HepG2 (cell line): ENCODE results near the gene CXCL9. TPM values are rescaled to one million over a fixed set of nuclear protein-coding genes. Genes with fewer than 3 reads are reported as not detected.

Experiments used
- ATAC-seq: fragments of 200-7000 bp; cut with Tn5 transposase; 3 replicates; pipeline ENCODE4 v1.9.1; 2020; ENCODE audit warnings: mild to moderate bottlenecking, moderate library complexity
- BruUV-seq: library from RNA; stranded (reverse); fragments of 400-500 nt; replicated peaks from 2 replicates; lab custom pipeline; 2021; lab: Mats Ljungman, UMichigan
- CTCF ChIA-PET: fragments of 300-600 bp; formaldehyde crosslinking; extraction: SDS; loops from one replicate; lab custom pipeline; 2021; ENCODE audit warnings: low total read pairs, inconsistent platforms, low intra/inter-chr PET ratio; lab: Yijun Ruan, JAX
- POLR2A ChIA-PET: fragments of 350-600 bp; sonication (Branson Sonifier 250); formaldehyde crosslinking; loops from one replicate; lab custom pipeline; 2020; ENCODE audit warnings: antibody characterized with exemption, inconsistent platforms; lab: Yijun Ruan, JAX
- DNase-seq: peaks from one replicate; pipeline ENCODE4 v3.0.0-alpha.2; 2015; ENCODE audit warnings: low spot score
- FAIRE-seq: peaks from 3 replicates; lab custom pipeline; 2011; peaks lifted over from hg19 to GRCh38; lab: Jason Lieb, UNC
- H2AFZ ChIP-seq: one replicate; pipeline ENCODE4 v1.6.1; 2011; ENCODE audit warnings: low read length, inconsistent platforms
- H3K27ac ChIP-seq: fragments of 300-600 bp; 3 replicates; pipeline ENCODE4 v1.8.0; 2011; ENCODE audit warnings: mixed run types, mild to moderate bottlenecking, mixed read lengths, low read length, inconsistent platforms; ENCODE audit not compliant: insufficient read depth; ENCODE audit errors: extremely low read length
- H3K27me3 ChIP-seq, 2 experiments: fragments of 200-600 bp in 1 of 2; 2 replicates in 1 of 2; 3 replicates in 1 of 2; pipeline versions ENCODE4 v1.6.0 to v1.8.0; 2011; ENCODE audit warnings: low read length in 2 of 2, mild to moderate bottlenecking in 2 of 2, moderate library complexity in 2 of 2, inconsistent platforms in 1 of 2; ENCODE audit not compliant: insufficient read depth in 2 of 2, control insufficient read depth in 1 of 2
- H3K36me3 ChIP-seq, 2 experiments: fragments of 200-600 bp in 1 of 2; replicated peaks in 1 of 2; 2 replicates in 1 of 2; 3 replicates in 1 of 2; pipeline versions ENCODE4 v1.5.1 to v1.8.0; 2011; ENCODE audit warnings: low read length in 2 of 2, inconsistent platforms in 1 of 2; ENCODE audit not compliant: insufficient read depth in 2 of 2, control insufficient read depth in 1 of 2
- H3K4me1 ChIP-seq: 2 replicates; pipeline ENCODE4 v1.5.1; 2012; ENCODE audit warnings: low read length, inconsistent platforms; ENCODE audit not compliant: insufficient read depth
- H3K4me2 ChIP-seq: 2 replicates; pipeline ENCODE4 v1.6.0; 2011; ENCODE audit warnings: low read depth, low read length, inconsistent platforms
- H3K4me3 ChIP-seq, 3 experiments: fragments of 200-600 bp in 1 of 3; sonication (generic), shearing (Covaris generic) in 1 of 3; replicated peaks in 1 of 3; 2 replicates each; pipeline ENCODE4 v1.5.1; 2011 to 2016; ENCODE audit warnings: low read length in 3 of 3, inconsistent platforms in 2 of 3, low read depth in 2 of 3, mild to moderate bottlenecking in 2 of 3, control low read depth in 1 of 3, mixed read lengths in 1 of 3; ENCODE audit not compliant: insufficient read depth in 1 of 3
- H3K79me2 ChIP-seq: one replicate; pipeline ENCODE4 v1.6.1; 2011; ENCODE audit warnings: low read length, inconsistent platforms; ENCODE audit not compliant: insufficient read depth
- H3K9ac ChIP-seq: 2 replicates; pipeline ENCODE4 v1.6.0; 2011; ENCODE audit warnings: mild to moderate bottlenecking, low read depth, low read length, inconsistent platforms; ENCODE audit not compliant: insufficient read depth
- H3K9me3 ChIP-seq: 2 replicates; pipeline ENCODE4 v1.5.1; 2012; ENCODE audit warnings: mild to moderate bottlenecking, low read length
- H4K20me1 ChIP-seq: 2 replicates; pipeline ENCODE4 v1.6.0; 2011; ENCODE audit warnings: inconsistent platforms, mild to moderate bottlenecking, low read length, moderate library complexity; ENCODE audit not compliant: insufficient read depth
- ATRX ChIP-seq: sonication (generic); formaldehyde crosslinking; IDR thresholded peaks from 2 replicates; pipeline ENCODE4 v1.4.0; 2020; ENCODE audit warnings: missing genetic modification reagents, borderline replicate concordance
- KLF9 ChIP-seq: IDR thresholded peaks from 2 replicates; pipeline ENCODE4 v1.6.1; 2016; ENCODE audit warnings: low read depth
- POLR2G ChIP-seq: fragments of 200-400 bp; formaldehyde crosslinking; IDR thresholded peaks from 2 replicates; pipeline ENCODE4 v1.6.1; 2018; ENCODE audit warnings: mild to moderate bottlenecking, low read depth, low read length, moderate library complexity
- ZBTB38 ChIP-seq: sonication (generic); formaldehyde crosslinking; IDR thresholded peaks from 2 replicates; pipeline ENCODE4 v1.5.1; 2020; ENCODE audit warnings: mild to moderate bottlenecking, missing genetic modification reagents
- ZNF205 ChIP-seq: IDR thresholded peaks from 2 replicates; pipeline ENCODE4 v1.6.1; 2018; ENCODE audit warnings: missing biosample characterization, missing genetic modification reagents
- ZNF772 ChIP-seq: sonication (generic); formaldehyde crosslinking; IDR thresholded peaks from 2 replicates; pipeline ENCODE4 v1.5.0; 2020; ENCODE audit warnings: mild to moderate bottlenecking, missing genetic modification reagents
- WGBS: methylation state at CpG from one replicate; pipeline ENCODE4 v1.1.6; 2017; ENCODE audit warnings: low lambda C conversion rate; 5-methylcytosine and 5-hydroxymethylcytosine counted together
- in situ Hi-C: cut with HindIII; loops from 2 replicates; pipeline ENCODE4 v1.10.0; 2017; ENCODE audit warnings: low pct_unique_long_range_greater_than_20kb; ENCODE audit not compliant: extremely low pct_ligation_motif_present
- intact Hi-C: fragments of 100-400 bp; cut with micrococcal nuclease; formaldehyde crosslinking; loops from one replicate; pipeline ENCODE4 v1.10.0; 2022; ENCODE audit not compliant: unreplicated experiment
- polyA plus RNA-seq, 8 experiments: library from polyadenylated mRNA; depleted of rRNA in 3 of 8; stranded (reverse) in 7 of 8; unstranded in 1 of 8; fragments of >200 nt; fragmentation: Illumina TruSeq in 4 of 8; extraction: Trizol in 4 of 8; gene quantifications; 2 replicates each; pipeline versions ENCODE4 v1.2.1 to v1.2.3, GENCODE V29; 2011 to 2016; ENCODE audit warnings: low read depth in 4 of 8, missing spikeins in 1 of 8, mixed read lengths in 1 of 8; ENCODE audit not compliant: insufficient read depth in 1 of 8
- total RNA-seq, 5 experiments: library from RNA; depleted of rRNA; stranded (reverse); fragments of >200 nt; fragmentation: Illumina TruSeq; extraction: Trizol; gene quantifications; 2 replicates each; pipeline ENCODE4 v1.2.3, GENCODE V29; 2016; ENCODE audit warnings: low read depth in 1 of 5
- TF ChIP-seq, protein P1 (sequence below), 2 experiments: fragments of 450-650 bp in 1 of 2; sonication (generic) in 1 of 2; formaldehyde crosslinking; IDR thresholded peaks; 2 replicates each; pipeline versions ENCODE4 v1.5.0 to v1.8.0; 2020 to 2022; ENCODE audit warnings: mild to moderate bottlenecking in 1 of 2, missing genetic modification reagents in 1 of 2
- TF ChIP-seq, protein P2 (sequence below): sonication (generic); formaldehyde crosslinking; IDR thresholded peaks from 2 replicates; pipeline ENCODE4 v1.9.0; 2021; ENCODE audit warnings: mild to moderate bottlenecking, missing genetic modification reagents
- TF ChIP-seq, protein P3 (sequence below): sonication (generic); formaldehyde crosslinking; IDR thresholded peaks from 2 replicates; pipeline ENCODE4 v1.8.0; 2023; ENCODE audit warnings: mild to moderate bottlenecking, missing genetic modification reagents
- TF ChIP-seq, protein P4 (sequence below): sonication (generic); formaldehyde crosslinking; IDR thresholded peaks from 2 replicates; pipeline ENCODE4 v1.5.0; 2020; ENCODE audit warnings: mild to moderate bottlenecking, missing genetic modification reagents
- TF ChIP-seq, protein P5 (sequence below): sonication (generic); formaldehyde crosslinking; IDR thresholded peaks from 2 replicates; pipeline ENCODE4 v1.4.0; 2020; ENCODE audit warnings: mild to moderate bottlenecking, missing genetic modification reagents

CXCL9 gene
- total and polyA plus RNA-seq, 2 of the 13 experiments (the other 11 are each of a cell fraction or from before 2014, with no cell fraction given), result not detected

DNA sequence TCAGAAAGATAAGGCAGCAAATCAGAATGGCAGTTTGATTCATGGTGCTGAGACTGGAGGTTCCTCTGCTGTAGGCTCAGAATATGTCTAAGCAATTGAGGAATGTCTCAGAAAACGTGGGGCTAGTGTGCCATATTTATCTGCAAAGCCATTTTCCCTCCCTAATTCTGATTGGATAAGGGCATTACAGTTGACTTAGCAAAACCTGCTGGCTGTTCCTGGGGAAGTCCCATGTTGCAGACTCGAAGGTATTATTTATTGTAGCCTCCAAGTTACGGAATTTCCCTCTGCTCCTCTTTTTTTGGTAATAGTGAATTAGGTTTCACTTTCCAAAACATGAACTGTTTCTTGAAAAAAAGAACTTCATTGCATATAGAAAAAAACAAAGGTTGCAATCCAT lies 16.1 kb upstream of the CXCL9 start, which contains the start of gene CXCL10:
CXCL10 (minus strand) TSS at position 109 of the 400 bp plus-strand sequence; CDS start at position 43, 66 bp downstream.
- no peaks in the 10 kb centered on the region for H3K36me3 ChIP-seq
- CTCF ChIA-PET, result no interaction called here
- WGBS, result 7% methylated on average over 3 of the region's 3 CpGs
- in situ Hi-C loops (no loop called here), intact Hi-C loops (no loop called here)
- no peak within 1 kb of the TSS for H3K27ac ChIP-seq
- 0 out of 2 replicates have a peak, but pooled peaks cover 2% of the 10 kb centered on the region for H3K4me1 ChIP-seq
- no peak within 1 kb of the TSS for H3K4me2 ChIP-seq
- ATAC-seq, result no peak
- H2AFZ ChIP-seq, result no peak within 1 kb of the TSS
- no peak for FAIRE-seq
- H3K4me3 ChIP-seq, result no peak within 1 kb of the TSS
- no peaks in the 10 kb centered on the region; a peak in 1 of 5 replicates for H3K27me3 ChIP-seq
- H3K9me3 ChIP-seq, result no peaks in the 10 kb centered on the region
- DNase-seq, result no peak
- no TSS peak for BruUV-seq
- POLR2A ChIA-PET, result no interaction called here
- no peak within 1 kb of the TSS for H3K9ac ChIP-seq
- H3K79me2 ChIP-seq, result no peaks in the 10 kb centered on the region
- H4K20me1 ChIP-seq, result no peaks in the 10 kb centered on the region
- TF ChIP-seq KLF9 (CRISPR knock-in tag), result no peak
- TF ChIP-seq ATRX, result no peak
- TF ChIP-seq ZBTB38 (CRISPR knock-in tag), result no peak
- TF ChIP-seq, protein P1, sequence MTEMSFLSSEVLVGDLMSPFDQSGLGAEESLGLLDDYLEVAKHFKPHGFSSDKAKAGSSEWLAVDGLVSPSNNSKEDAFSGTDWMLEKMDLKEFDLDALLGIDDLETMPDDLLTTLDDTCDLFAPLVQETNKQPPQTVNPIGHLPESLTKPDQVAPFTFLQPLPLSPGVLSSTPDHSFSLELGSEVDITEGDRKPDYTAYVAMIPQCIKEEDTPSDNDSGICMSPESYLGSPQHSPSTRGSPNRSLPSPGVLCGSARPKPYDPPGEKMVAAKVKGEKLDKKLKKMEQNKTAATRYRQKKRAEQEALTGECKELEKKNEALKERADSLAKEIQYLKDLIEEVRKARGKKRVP (CRISPR knock-in tag; IDR thresholded peaks at IDR 0.05), result no peak
- TF ChIP-seq, protein P2, sequence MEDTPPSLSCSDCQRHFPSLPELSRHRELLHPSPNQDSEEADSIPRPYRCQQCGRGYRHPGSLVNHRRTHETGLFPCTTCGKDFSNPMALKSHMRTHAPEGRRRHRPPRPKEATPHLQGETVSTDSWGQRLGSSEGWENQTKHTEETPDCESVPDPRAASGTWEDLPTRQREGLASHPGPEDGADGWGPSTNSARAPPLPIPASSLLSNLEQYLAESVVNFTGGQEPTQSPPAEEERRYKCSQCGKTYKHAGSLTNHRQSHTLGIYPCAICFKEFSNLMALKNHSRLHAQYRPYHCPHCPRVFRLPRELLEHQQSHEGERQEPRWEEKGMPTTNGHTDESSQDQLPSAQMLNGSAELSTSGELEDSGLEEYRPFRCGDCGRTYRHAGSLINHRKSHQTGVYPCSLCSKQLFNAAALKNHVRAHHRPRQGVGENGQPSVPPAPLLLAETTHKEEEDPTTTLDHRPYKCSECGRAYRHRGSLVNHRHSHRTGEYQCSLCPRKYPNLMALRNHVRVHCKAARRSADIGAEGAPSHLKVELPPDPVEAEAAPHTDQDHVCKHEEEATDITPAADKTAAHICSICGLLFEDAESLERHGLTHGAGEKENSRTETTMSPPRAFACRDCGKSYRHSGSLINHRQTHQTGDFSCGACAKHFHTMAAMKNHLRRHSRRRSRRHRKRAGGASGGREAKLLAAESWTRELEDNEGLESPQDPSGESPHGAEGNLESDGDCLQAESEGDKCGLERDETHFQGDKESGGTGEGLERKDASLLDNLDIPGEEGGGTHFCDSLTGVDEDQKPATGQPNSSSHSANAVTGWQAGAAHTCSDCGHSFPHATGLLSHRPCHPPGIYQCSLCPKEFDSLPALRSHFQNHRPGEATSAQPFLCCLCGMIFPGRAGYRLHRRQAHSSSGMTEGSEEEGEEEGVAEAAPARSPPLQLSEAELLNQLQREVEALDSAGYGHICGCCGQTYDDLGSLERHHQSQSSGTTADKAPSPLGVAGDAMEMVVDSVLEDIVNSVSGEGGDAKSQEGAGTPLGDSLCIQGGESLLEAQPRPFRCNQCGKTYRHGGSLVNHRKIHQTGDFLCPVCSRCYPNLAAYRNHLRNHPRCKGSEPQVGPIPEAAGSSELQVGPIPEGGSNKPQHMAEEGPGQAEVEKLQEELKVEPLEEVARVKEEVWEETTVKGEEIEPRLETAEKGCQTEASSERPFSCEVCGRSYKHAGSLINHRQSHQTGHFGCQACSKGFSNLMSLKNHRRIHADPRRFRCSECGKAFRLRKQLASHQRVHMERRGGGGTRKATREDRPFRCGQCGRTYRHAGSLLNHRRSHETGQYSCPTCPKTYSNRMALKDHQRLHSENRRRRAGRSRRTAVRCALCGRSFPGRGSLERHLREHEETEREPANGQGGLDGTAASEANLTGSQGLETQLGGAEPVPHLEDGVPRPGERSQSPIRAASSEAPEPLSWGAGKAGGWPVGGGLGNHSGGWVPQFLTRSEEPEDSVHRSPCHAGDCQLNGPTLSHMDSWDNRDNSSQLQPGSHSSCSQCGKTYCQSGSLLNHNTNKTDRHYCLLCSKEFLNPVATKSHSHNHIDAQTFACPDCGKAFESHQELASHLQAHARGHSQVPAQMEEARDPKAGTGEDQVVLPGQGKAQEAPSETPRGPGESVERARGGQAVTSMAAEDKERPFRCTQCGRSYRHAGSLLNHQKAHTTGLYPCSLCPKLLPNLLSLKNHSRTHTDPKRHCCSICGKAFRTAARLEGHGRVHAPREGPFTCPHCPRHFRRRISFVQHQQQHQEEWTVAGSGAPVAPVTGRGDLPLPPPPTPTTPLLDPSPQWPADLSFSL, result no peak
- TF ChIP-seq, protein P3, sequence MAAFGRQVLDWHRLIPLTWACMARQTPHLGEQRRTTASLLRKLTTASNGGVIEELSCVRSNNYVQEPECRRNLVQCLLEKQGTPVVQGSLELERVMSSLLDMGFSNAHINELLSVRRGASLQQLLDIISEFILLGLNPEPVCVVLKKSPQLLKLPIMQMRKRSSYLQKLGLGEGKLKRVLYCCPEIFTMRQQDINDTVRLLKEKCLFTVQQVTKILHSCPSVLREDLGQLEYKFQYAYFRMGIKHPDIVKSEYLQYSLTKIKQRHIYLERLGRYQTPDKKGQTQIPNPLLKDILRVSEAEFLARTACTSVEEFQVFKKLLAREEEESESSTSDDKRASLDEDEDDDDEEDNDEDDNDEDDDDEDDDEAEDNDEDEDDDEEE, result no peak
- TF ChIP-seq, protein P4, sequence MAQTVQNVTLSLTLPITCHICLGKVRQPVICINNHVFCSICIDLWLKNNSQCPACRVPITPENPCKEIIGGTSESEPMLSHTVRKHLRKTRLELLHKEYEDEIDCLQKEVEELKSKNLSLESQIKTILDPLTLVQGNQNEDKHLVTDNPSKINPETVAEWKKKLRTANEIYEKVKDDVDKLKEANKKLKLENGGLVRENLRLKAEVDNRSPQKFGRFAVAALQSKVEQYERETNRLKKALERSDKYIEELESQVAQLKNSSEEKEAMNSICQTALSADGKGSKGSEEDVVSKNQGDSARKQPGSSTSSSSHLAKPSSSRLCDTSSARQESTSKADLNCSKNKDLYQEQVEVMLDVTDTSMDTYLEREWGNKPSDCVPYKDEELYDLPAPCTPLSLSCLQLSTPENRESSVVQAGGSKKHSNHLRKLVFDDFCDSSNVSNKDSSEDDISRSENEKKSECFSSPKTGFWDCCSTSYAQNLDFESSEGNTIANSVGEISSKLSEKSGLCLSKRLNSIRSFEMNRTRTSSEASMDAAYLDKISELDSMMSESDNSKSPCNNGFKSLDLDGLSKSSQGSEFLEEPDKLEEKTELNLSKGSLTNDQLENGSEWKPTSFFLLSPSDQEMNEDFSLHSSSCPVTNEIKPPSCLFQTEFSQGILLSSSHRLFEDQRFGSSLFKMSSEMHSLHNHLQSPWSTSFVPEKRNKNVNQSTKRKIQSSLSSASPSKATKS, result no peak
- TF ChIP-seq, protein P5, sequence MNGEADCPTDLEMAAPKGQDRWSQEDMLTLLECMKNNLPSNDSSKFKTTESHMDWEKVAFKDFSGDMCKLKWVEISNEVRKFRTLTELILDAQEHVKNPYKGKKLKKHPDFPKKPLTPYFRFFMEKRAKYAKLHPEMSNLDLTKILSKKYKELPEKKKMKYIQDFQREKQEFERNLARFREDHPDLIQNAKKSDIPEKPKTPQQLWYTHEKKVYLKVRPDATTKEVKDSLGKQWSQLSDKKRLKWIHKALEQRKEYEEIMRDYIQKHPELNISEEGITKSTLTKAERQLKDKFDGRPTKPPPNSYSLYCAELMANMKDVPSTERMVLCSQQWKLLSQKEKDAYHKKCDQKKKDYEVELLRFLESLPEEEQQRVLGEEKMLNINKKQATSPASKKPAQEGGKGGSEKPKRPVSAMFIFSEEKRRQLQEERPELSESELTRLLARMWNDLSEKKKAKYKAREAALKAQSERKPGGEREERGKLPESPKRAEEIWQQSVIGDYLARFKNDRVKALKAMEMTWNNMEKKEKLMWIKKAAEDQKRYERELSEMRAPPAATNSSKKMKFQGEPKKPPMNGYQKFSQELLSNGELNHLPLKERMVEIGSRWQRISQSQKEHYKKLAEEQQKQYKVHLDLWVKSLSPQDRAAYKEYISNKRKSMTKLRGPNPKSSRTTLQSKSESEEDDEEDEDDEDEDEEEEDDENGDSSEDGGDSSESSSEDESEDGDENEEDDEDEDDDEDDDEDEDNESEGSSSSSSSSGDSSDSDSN (CRISPR knock-in tag), result no peak
- TF ChIP-seq POLR2G, result no peak
- no peak for TF ChIP-seq ZNF205 (CRISPR knock-in tag)
- TF ChIP-seq ZNF772 (CRISPR knock-in tag), result no peak
